ENCODE results near the gene TNFRSF14. TPM values are rescaled to one million over a fixed set of nuclear protein-coding genes. Genes with fewer than 3 reads are reported as not detected.

The TNFRSF14 gene
- polyA plus RNA-seq, 2 of the 4 experiments (the other 2 are of a cell fraction), result 0.16 to 0.25 TPM

- FAIRE-seq (no peak), ATAC-seq (no peak), DNase-seq (ENCODE audit: low read depth in 1 of 2, low spot score in 1 of 2) (no peak)
- no peak for TF ChIP-seq POLR2AphosphoS2 (conservative IDR thresholded peaks at IDR 0.05; ENCODE audit: low read length)
- no peak for TF ChIP-seq ESRRA (IDR thresholded peaks at IDR 0.05; ENCODE audit: borderline replicate concordance, low read length)
- TF ChIP-seq ZC3H11A (IDR thresholded peaks at IDR 0.05), result no peak
- TF ChIP-seq, protein P1, sequence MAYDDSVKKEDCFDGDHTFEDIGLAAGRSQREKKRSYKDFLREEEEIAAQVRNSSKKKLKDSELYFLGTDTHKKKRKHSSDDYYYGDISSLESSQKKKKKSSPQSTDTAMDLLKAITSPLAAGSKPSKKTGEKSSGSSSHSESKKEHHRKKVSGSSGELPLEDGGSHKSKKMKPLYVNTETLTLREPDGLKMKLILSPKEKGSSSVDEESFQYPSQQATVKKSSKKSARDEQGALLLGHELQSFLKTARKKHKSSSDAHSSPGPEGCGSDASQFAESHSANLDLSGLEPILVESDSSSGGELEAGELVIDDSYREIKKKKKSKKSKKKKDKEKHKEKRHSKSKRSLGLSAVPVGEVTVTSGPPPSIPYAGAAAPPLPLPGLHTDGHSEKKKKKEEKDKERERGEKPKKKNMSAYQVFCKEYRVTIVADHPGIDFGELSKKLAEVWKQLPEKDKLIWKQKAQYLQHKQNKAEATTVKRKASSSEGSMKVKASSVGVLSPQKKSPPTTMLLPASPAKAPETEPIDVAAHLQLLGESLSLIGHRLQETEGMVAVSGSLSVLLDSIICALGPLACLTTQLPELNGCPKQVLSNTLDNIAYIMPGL (CRISPR knock-in tag; IDR thresholded peaks at IDR 0.05; ENCODE audit: borderline replicate concordance), result no peak
- no peak for TF ChIP-seq TFCP2L1 (CRISPR knock-in tag; IDR thresholded peaks at IDR 0.05)
- TF ChIP-seq ATOH8 (CRISPR knock-in tag; IDR thresholded peaks at IDR 0.05; ENCODE audit: low read depth), result no peak
- ChIA-PET CTCF (interaction anchor here (0.9 to 1.9 kb wide), 4 partner anchors 11 to 29 kb away, joined by 3 to 7 read pairs (median 5); no protein-coding TSS in a partner anchor), POLR2A (no interaction called here)
- Histone ChIP-seq H3K27ac (no peak overlapping the region), H3K9me3 (no peaks in the 10 kb centered on the region), H3K4me1 (peaks cover 20% of the 10 kb centered on the region), H3K4me2 (no peak overlapping the region), H3K4me3 (no peak overlapping the region)
- WGBS (ENCODE audit: missing lambda C conversion rate), result 98% methylated on average over 20 of the region's 30 CpGs
These were observed 36.4 kb upstream of the TNFRSF14 start for GRCh38 chr1:2519729-2520128.

GRCh38 chr1:2520206-2520605, 36.0 kb upstream of the TNFRSF14 start:
- FAIRE-seq (no peak), DNase-seq (ENCODE audit: low read depth in 1 of 2, low spot score in 1 of 2) (no peak), ATAC-seq (no peak)
- TF ChIP-seq ZNF302 (CRISPR knock-in tag; IDR thresholded peaks at IDR 0.05), result no peak
- TF ChIP-seq HOXB5 (CRISPR knock-in tag; IDR thresholded peaks at IDR 0.05), result no peak
- no peak for TF ChIP-seq ESRRA (IDR thresholded peaks at IDR 0.05; ENCODE audit: borderline replicate concordance, low read length)
- TF ChIP-seq, protein P2, sequence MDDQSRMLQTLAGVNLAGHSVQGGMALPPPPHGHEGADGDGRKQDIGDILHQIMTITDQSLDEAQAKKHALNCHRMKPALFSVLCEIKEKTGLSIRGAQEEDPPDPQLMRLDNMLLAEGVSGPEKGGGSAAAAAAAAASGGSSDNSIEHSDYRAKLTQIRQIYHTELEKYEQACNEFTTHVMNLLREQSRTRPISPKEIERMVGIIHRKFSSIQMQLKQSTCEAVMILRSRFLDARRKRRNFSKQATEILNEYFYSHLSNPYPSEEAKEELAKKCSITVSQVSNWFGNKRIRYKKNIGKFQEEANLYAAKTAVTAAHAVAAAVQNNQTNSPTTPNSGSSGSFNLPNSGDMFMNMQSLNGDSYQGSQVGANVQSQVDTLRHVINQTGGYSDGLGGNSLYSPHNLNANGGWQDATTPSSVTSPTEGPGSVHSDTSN (IDR thresholded peaks at IDR 0.05), result no peak
- no peak for TF ChIP-seq CBX2 (IDR thresholded peaks at IDR 0.05; ENCODE audit: borderline replicate concordance, low read depth)
- TF ChIP-seq JUNB (IDR thresholded peaks at IDR 0.05), result no peak
- no peak for TF ChIP-seq ZC3H11A (IDR thresholded peaks at IDR 0.05)
- no peak for TF ChIP-seq MAZ (IDR thresholded peaks at IDR 0.05; ENCODE audit: borderline replicate concordance, low read depth, low read length)
- no peak for TF ChIP-seq MAFK (IDR thresholded peaks at IDR 0.05; ENCODE audit: partially characterized antibody)
- TF ChIP-seq HOXA7 (CRISPR knock-in tag; IDR thresholded peaks at IDR 0.05), result no peak
- TF ChIP-seq NR3C1 (IDR thresholded peaks at IDR 0.05), result no peak
- TF ChIP-seq KDM5A (IDR thresholded peaks at IDR 0.05), result no peak
- TF ChIP-seq EHMT2 (IDR thresholded peaks at IDR 0.05; ENCODE audit: low read depth), result no peak
- TF ChIP-seq RFX5 (IDR thresholded peaks at IDR 0.05), result no peak
- TF ChIP-seq, protein P3, sequence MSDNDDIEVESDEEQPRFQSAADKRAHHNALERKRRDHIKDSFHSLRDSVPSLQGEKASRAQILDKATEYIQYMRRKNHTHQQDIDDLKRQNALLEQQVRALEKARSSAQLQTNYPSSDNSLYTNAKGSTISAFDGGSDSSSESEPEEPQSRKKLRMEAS (IDR thresholded peaks at IDR 0.05), result no peak
- TF ChIP-seq RAD21 (conservative IDR thresholded peaks at IDR 0.05 in 1 of 2, IDR thresholded peaks at IDR 0.05 in 1 of 2), result no peak
- TF ChIP-seq EHF (CRISPR knock-in tag; IDR thresholded peaks at IDR 0.05), result no peak
- no peak for TF ChIP-seq SREBF2 (IDR thresholded peaks at IDR 0.05)
- TF ChIP-seq, protein P4, sequence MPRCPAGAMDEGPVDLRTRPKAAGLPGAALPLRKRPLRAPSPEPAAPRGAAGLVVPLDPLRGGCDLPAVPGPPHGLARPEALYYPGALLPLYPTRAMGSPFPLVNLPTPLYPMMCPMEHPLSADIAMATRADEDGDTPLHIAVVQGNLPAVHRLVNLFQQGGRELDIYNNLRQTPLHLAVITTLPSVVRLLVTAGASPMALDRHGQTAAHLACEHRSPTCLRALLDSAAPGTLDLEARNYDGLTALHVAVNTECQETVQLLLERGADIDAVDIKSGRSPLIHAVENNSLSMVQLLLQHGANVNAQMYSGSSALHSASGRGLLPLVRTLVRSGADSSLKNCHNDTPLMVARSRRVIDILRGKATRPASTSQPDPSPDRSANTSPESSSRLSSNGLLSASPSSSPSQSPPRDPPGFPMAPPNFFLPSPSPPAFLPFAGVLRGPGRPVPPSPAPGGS (IDR thresholded peaks at IDR 0.05), result no peak
- WGBS (ENCODE audit: missing lambda C conversion rate), result 97% methylated on average over 6 of the region's 20 CpGs
- H3K9me3 ChIP-seq, result no peaks in the 10 kb centered on the region
- H3K4me1 ChIP-seq, result peaks cover 25% of the 10 kb centered on the region
- ChIA-PET POLR2A (no interaction called here), CTCF (interaction anchor here (0.9 to 1.8 kb wide), 2 partner anchors 11 to 27 kb away, joined by 3 to 7 read pairs; no protein-coding TSS in a partner anchor)
- H3K4me3 ChIP-seq, result no peak overlapping the region
- H3K4me2 ChIP-seq, result no peak overlapping the region
- no peak overlapping the region for H3K27ac ChIP-seq

Measured in A549 (cell line).